NCI-H2029 treated with DMSO at 0.1 percent for 48 hours (cell line): ENCODE data around the gene ACTL10.

Experiments used
- DNase-seq: peaks from one replicate; lab custom pipeline; 2025; lab: John Stamatoyannopoulos, UW

Gene ACTL10

DNA sequence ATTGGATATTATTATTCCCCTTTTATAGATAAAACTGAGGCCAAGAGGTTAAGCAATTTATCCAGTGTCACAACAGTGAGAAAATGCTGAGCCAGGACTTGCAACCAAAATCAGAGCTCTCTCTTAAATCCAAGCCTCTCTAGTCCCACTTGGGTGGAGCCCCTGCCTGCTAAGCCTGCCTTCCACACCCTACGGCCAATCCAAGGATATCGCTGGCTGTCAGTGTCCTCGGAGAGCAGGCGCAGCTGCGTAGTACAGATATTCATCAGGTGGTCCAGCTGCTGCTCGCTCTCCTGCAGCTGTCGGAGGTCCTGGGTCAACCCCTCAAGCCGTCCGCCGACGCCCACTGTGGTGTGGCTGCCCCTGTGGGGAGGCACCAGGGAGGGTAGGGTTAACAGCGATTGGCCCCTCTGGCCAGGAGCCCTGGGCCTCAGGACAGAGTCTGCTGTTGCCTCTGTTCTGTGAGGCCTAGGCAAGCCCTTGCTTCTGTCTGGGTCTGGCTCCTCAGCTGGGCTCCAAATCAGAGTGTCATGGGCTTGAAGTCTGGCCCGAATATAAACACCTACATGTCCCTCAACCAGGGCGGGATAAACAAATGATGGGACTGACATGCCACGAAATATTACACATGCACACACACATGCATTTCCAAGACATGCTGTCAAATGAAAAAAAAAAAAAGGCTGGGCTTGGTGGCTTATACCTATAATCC is 11.4 kb downstream of the ACTL10 start:
- DNase-seq: no peak

DNA sequence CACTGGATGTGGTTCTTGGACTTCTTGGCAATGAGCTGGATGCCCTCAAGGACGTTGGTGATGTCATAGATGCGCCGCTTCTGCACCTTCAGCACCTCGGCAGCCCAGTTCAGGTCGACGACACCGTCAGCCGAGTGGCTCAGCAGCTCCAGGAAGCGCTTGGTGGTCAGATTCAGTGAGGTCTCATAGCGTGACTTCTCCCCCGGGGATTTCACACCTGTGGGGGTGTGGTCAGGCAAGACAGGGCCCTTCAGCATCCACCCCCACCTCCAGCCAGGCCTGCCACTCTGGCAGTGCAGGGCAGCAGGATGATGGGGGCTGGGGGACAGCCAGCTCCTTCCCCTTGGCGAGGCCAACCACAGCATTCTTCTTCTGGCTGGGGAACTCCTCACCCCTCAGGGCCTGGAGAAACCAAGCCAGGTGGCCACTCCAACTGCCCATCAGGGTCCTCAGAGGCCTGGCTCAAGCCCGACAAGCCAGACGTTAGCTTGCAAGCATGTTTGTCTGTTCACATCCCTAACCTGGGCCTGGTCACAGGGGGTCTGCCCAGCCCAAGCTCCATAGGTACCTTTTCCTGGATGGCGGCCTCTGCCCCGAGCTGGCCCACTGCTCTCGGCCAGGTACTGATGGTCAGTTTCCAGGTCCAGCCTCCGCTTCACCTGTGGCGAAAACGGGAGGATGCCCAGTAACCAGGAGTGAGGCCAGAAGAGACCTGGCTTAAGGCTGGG is 13.2 kb downstream of the ACTL10 start:
- no peak for DNase-seq

DNA sequence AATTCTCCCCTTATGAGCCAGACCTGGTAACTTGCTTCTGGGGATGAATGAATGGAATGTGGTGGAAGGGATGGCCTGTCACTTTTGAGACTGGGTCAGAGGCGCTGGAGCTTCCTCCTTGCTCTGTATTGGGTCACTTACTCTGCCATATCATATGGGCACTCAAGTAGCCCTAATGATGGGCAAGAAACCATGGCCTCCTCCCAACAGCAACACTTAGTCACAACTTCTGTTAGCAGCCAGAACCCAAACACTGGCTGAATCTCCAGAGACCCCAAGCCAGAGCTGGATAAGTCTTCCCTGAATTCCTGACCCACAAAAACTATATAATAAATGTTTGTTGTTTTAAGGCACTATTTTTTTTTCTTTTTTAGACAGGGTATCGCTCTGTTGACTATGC is 13.9 kb downstream of the ACTL10 start:
- DNase-seq: no peak

DNA sequence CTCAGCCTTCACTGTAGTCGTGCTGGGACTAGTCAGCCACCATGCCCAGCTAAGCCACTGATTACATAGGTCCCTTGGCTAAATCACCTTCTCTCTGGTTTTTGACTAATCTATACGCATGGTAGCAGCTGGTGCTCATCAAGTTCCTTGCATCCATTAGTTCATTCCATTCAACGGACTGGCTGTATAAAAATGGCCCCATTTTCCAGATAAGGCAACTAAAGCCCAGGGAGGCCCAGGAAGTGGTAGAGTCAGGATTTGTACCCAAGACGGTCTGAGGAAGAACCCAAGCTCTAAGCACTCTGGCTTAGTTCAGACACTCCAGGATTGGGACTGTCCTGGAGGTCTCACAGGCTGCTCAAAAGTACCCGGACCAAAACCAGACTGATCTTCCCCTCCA is 14.5 kb downstream of the ACTL10 start:
- no peak for DNase-seq

DNA sequence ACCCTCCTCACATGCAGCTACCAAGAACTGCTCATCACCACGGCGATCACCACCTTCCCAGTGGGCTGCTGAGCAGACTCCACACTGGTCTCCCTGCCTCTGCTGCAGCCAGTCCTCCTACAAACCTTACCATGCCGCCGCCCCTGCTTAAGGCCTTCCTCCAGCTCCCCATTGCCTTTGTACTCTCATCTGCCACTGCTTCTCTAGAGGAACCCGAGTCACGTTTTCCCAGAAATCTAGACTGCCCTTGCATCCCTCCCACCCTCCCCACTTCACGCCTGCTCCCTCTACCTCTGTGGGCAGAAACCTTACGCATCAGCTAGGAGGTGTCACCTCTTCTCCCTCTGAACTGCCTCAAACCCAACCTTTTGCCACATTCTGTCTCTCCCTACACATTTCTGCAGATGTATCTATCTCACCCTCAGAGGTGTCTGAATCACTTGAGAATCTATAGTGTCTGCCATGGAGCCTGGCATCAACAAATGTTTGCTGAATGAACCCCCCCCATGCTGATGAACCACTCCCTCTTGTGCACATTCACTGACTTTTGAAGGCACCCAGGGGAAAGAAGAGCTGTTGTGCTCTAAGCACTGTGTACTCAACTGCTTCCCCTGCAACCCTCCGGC is 15.1 kb downstream of the ACTL10 start:
- no peak for DNase-seq

DNA sequence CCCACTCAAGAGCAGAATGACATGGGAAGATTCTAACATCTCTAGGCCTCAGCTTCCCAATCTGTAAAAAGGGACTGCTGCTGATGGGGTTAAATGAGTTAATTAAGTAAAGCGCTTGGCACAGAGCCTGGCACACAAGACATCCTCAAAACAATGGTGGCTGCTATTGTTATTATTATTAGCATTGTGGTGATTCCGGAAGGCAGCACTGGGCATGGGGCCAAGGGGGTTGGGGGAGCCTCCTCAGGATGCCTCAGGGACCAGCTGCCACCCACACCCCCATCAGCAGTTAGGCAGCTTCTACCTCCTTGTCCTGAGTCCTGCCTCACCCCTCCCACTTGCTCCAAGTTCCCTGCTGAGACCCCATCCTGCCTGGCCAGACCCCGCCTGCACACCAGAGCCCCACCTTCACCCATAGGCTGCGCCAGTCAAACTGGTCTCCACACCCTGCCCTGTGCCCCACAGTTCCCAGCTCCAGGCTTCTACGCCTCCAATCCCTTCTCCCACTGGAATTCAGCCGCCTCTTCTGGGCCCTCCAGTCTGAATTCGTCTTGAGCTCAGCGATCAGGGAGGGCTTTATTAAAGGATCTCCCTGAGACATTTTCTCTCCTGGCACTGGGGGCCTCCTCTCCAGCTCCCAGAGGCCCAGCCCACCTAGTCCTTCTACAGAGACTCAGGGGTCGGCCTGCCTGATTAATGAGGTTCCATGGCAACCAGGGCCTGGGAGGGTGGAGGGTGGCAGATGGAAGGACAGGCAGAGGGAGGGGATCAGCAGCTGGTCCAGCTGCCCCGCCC is 18.0 kb downstream of the ACTL10 start:
- no peak for DNase-seq

DNA sequence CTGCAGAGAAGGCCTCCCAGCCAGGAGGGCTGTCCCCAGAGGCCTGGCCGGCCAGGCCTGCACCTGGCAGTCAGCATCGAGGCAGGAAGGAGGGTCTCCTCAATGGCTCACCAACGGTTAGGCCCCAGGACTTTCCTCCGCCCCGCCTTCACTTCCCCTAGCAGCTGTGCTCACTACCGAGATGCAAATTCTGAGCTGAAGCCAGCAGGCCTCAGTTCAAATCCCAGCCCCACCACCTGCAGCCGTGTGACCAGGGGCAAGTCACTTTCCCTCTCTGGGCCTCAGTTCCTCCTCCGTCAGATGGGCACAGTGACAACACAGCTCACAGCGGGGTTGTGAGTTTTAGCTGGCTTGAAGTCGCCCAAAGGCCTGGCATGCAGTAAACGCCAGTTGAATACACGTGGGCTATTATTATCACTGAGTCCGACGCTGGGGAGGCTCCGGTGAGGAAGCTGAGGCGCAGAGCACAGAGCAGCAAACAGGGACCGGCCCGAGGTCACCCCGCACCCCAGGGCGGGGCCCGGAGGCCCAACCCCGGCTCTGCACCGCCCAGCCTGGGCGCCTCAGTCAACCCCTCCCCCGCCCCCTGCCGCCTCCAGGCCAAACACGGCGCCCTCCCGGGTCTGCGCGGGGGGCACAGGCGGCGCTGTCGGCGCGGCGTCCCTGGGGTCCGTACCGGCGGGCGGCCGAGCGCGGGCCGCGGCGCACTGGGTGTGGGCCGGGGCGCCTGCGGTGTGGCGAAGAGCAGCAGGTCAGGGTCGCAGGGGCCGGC is 18.8 kb downstream of the ACTL10 start:
- DNase-seq: no peak

DNA sequence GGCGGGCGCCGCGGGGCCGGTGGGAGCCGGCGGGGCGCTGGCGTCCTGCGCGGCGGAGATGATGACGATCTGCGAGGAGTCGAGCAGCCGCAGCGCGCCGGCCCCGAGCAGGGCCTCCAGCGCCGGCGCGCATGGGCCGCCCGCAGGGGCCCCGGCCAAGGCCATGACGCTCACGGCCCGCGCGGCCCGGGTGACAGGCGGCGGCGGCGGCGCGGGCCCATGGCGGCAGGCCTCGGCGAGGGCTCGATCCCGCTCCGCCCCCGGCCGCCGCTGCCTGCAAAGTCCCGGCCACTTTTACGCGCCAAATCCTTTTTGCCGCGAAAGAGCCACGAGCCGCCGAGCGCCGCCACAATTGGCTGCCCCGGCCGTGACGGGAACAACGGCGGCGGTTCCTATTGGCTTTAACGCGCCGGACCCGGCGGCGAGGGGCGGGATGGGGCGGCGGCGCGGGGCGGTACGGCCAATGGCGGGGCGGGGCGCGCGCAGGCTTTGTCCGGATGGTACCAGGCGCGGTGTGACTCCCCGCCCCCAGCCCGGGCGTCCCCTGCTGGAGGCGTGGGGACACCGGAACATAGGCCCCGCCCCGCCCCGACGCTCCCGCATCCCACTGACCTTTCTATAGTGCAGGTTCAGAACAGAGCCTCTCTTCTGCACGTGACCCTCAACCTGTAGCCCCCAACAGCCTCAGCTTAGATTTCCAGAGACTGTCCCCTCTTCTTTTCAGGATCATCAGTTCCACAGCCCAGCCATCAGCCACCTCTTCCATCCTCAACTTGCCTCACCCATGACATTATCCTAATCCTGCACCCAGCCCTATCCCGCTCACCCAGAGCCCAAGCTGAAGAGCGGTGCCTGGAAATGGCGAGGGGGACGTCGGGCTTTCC is 19.6 kb downstream of the ACTL10 start, which contains the start of gene E2F1:
Gene E2F1, minus strand, starts transcription at position 286 of the 884 bp plus-strand sequence. Its CDS starts 121 bp downstream, at position 165.
- DNase-seq: peak; percentile 72

DNA sequence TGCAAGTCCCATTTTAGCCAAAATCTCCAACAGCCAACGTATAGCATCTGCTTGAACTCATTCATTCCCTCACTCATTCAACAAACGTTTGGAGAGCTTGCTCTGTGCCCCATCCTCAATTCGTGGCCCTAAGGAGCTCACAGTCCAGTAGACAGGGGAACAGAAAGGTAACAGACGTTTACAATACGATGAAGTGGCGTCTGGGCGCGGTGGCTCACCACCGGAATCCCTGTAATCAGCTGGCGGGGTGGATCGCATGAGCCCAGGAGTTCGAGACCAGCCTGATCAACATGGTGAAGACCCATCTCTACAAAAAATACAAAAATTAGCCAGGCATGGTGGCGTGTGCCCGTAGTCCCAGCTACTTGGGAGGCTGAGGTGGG is 20.2 kb downstream of the ACTL10 start:
- no peak for DNase-seq

DNA sequence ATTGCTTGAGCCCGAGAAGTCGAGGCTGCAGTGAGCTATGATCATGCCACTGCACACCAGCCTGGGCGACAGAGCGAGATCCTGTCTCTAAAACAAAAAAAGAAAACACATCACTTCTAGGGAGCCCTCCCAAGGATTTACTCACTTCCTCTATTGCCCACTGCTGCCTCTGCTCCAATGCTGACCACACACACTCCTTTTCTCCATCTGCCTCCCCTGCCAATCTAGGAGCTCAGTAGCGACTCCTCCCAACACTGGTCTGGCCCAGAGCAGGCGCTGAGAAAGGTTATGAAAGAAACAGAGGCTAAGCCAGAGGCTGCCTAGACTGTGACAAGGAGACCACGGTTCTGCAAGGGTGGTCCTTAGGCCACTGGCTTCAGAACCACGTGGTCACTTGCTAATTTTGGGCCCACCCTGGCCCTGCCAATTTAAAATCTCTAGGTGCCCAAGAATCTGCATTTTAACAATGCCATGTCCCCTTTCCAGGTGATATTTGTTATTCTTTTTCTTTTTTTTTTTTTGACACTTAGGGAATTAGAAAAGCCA is 20.7 kb downstream of the ACTL10 start:
- no peak for DNase-seq

DNA sequence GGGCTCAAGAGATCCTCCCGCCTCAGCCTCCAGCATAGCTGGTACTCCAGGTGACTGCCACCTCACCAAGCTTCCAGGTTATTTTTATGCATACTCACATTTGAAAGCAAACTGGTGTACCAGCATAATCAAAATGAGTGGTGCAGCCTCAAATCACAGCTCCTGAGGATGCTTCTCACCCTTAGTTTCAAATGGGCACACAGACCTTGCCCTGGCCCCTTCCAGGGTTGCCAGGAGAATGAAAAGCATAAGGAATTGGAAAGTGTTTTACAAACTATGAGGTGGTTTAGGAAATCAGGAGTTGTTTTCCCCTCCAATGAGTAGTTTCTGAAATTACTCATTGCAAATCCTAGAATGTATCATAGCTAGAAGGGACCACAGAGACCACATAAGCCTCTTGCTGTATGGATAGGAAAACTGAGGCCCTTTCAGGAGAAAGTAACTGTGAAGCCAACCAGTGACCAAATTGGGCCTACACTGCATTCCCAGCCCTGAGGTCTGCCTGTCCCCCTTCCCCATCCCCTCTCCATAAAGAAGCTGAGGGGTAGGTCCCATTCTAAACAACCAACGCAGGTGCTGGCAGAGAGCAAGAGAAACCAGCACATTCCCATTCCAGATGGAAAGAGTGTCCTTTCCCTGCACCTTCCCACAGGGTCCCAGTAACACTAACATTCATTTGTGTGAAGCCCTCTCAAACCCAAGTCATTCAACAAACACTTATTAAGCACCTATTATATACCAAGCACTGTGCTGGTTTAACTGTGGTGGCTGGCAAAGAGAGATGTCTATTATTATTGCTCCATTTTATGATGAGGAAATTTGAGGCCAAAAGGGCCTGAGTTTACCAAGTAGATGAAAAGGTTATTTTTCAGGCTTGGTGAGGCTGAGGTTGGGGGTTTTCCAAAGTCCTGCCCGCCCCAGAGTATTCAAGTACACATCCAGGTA is 21.5 kb downstream of the ACTL10 start:
- DNase-seq: no peak

DNA sequence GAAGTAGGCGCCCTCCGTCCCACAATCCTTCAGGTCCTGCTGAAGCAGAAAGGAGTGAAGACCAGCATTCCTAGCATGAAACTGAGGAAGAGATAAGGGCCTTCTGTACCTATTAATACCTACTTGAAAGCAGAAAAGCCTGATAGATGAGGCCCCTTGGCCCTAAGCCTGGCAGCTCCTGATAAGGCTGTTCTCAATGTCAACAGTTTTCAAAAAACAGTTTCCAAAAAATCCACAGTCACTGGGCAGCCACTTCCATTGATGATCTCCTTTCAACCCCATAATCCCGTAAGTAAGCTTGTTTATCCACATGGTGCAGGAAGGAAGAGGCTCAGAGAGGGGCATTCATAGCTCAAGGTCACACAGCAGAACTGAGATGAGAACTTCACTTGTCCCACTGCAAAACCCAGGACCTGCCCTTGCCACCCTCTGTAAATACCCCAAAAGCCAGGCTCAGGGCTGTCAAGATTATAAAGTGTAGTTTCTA is 22.2 kb downstream of the ACTL10 start:
- no peak for DNase-seq

DNA sequence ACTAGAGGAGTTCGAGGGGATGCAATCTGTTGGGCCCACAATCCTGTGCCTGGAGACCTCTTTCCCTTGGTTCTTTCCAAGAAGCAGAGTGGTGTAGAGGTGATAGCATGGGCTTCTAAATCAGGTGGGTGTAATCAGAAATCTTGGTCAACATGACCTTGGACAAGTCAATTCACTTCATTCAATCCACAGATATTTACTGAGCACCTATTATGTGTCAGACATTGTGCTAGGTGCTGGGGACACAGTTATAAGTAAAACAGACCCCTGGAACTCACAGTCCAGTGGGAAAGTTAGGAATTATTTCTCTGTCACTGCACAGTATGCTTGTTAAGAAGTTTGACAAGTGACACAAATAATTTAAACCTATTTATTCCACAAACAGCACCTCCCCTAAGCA is 22.8 kb downstream of the ACTL10 start:
- DNase-seq: no peak

DNA sequence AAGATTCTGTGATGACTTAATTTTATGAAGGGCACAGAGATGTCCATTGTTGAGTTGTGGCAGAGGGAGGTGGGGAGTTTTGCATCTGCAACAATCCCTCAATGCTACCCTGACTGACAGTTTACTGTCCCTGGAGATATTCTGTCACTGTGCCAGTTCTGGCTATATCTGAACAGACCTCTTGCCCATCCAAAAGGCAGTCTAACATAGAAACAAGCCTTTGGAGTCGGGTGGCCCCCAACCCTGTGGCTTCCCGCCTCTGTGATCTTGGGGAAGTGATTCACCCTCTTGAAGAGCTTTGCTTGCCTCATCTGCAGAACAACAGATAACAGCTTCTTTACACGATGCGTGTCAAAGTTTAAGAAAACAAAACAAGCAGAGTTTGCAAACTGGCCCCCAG is 23.2 kb downstream of the ACTL10 start:
- no peak for DNase-seq

DNA sequence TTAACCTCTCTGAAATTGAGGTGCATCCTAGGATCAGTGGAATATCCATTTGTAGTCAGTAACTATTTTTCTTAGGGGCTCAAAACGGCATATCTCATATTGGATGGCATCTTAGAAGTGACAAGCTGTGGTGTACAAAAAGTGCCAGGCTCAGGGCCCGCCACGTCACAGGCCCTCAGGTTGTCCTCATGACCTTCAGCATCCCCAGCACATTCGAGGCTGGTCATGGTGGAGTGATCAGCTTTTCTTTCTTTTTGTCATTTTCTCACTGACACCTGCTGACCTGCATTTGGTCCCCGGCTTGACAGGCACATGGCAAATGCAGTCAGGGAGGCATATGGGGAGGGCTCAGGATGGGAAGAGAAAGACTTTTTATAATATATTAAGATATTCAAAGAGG is 26.5 kb downstream of the ACTL10 start:
- DNase-seq: no peak

DNA sequence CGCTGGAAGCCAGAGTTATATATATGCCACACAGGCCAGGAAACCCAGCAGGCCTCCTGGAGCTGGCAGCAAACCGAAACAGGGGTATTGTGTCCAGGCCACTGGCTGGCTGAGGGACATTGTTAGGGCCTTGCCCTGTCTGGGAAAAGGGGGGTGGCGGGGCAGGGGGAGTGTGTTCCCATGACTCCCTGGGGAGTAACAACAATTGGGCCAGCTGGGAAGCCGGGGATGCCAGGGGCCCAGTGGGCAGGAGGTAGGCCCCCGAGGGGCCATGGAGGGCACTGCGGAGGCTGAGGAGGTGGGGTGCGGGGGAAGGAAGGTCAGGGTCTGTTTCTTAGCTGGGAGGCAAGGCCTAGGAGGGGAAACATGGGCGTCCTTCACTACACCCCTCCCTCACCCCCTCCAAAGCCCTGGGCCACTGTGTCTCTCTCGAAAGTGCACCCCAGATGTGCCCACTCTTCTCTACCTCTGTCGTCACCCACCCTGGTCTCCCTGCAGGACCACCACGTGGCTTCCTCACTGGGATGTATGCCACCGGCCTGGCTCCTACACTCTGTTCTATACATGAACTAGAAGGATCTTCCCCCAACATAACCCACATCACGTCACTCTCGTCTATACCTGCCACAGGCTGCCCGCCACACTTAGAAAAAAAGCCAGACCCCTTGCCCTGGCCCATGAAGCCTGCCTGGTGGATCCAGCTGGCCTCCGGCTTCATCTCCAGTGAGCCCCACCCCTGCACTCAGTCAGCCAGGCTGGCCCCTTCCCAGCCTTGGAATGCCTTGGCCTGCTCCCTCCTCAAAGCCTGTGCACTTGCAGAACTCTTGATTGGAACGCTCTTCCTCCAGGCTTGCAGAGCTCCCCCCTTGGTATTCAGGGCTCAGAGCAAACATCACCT is 27.2 kb downstream of the ACTL10 start:
- DNase-seq: no peak

DNA sequence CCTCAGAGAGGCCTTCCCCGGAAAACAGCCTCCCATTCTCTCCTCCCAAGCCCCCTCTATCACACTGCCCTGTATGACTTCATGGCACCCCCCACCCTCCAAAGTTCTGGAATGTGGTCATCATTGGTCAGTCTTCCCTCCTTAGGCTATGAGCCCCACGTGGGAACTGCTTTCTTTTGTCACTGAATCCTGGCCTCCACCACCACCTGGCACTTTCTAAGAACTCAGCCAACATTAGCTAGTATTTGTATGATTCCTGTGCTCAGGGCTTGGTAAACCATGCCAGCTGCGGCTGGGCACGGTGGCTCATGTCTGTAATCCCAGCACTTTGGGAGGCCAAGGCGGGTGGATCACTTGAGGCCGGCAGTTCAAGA is 27.9 kb downstream of the ACTL10 start:
- no peak for DNase-seq

DNA sequence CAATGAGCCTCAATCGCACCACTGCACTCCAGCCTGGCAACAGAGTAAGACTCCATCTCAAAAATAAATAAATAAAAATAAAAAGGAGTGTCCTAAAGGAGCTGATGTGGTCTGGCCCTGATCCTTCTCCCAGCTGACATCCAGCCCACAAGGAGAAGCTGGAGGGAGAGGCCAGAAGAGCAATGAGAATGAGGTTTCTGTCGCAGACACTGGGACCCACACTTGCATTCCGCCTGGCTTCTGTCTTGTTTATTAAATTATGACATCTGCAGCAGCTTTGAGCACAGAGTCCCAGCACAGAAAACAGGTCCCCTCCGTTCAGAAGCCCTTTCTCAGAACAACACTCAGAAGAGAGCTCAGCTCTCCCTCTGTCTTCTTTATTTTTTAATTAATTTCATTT is 29.7 kb downstream of the ACTL10 start:
- no peak for DNase-seq
